HepG2 (cell line): ENCODE data around the gene PAQR7. TPM values are rescaled to one million over a fixed set of nuclear protein-coding genes. Genes with fewer than 3 reads are reported as not detected.

Experiments used
- BORCS8-MEF2B ChIP-seq: sonication (generic); formaldehyde crosslinking; IDR thresholded peaks from 2 replicates; pipeline ENCODE4 v1.8.0; 2022; ENCODE audit warnings: mild to moderate bottlenecking, missing genetic modification reagents
- RBM22 ChIP-seq: fragments of 200-400 bp; formaldehyde crosslinking; optimal IDR thresholded peaks from 2 replicates; pipeline ENCODE3; 2017; ENCODE audit warnings: mild to moderate bottlenecking, low read length, moderate library complexity
- RXRB ChIP-seq: IDR thresholded peaks from 2 replicates; pipeline ENCODE4 v1.6.1; 2016; ENCODE audit warnings: borderline replicate concordance, missing genetic modification reagents, missing compliant biosample characterization
- TAF1 ChIP-seq: sonication (generic); formaldehyde crosslinking; IDR thresholded peaks from 2 replicates; pipeline ENCODE4 v1.4.0; 2020; ENCODE audit warnings: missing genetic modification reagents
- TEAD3 ChIP-seq: optimal IDR thresholded peaks from 2 replicates; pipeline ENCODE3; 2016; ENCODE audit warnings: borderline replicate concordance
- ZNF225 ChIP-seq: sonication (generic); formaldehyde crosslinking; IDR thresholded peaks from 2 replicates; pipeline ENCODE4 v1.4.0; 2020; ENCODE audit warnings: mild to moderate bottlenecking, missing genetic modification reagents
- ZNF496 ChIP-seq: sonication (generic); formaldehyde crosslinking; IDR thresholded peaks from 2 replicates; pipeline ENCODE4 v1.8.1; 2023; ENCODE audit warnings: mild to moderate bottlenecking, moderate library complexity, missing genetic modification reagents; ENCODE audit not compliant: insufficient replicate concordance
- ZNF552 ChIP-seq: sonication (generic); formaldehyde crosslinking; IDR thresholded peaks from 2 replicates; pipeline ENCODE4 v1.9.0; 2022; ENCODE audit warnings: missing genetic modification reagents, mild to moderate bottlenecking, borderline replicate concordance
- ZNF879 ChIP-seq: sonication (generic); formaldehyde crosslinking; IDR thresholded peaks from 2 replicates; pipeline ENCODE4 v1.8.1; 2023; ENCODE audit warnings: missing genetic modification reagents
- ZSCAN12 ChIP-seq: sonication (generic); formaldehyde crosslinking; IDR thresholded peaks from 2 replicates; pipeline ENCODE4 v1.9.0; 2021; ENCODE audit warnings: mild to moderate bottlenecking, missing genetic modification reagents
- polyA plus RNA-seq, 8 experiments: library from polyadenylated mRNA; depleted of rRNA in 3 of 8; stranded (reverse) in 7 of 8; unstranded in 1 of 8; fragments of >200 nt; fragmentation: Illumina TruSeq in 4 of 8; extraction: Trizol in 4 of 8; gene quantifications; 2 replicates each; pipeline versions ENCODE4 v1.2.1 to v1.2.3, GENCODE V29; 2011 to 2016; ENCODE audit warnings: low read depth in 4 of 8, missing spikeins in 1 of 8, mixed read lengths in 1 of 8; ENCODE audit not compliant: insufficient read depth in 1 of 8
- total RNA-seq, 5 experiments: library from RNA; depleted of rRNA; stranded (reverse); fragments of >200 nt; fragmentation: Illumina TruSeq; extraction: Trizol; gene quantifications; 2 replicates each; pipeline ENCODE4 v1.2.3, GENCODE V29; 2016; ENCODE audit warnings: low read depth in 1 of 5
- TF ChIP-seq, protein P1 (sequence below): sonication (generic); formaldehyde crosslinking; IDR thresholded peaks from 2 replicates; pipeline ENCODE4 v1.4.0; 2020; ENCODE audit warnings: mild to moderate bottlenecking, missing genetic modification reagents
- TF ChIP-seq, protein P2 (sequence below): sonication (generic); formaldehyde crosslinking; IDR thresholded peaks from 2 replicates; pipeline ENCODE4 v1.5.0; 2020; ENCODE audit warnings: missing genetic modification reagents, mild to moderate bottlenecking, borderline replicate concordance
- TF ChIP-seq, protein P3 (sequence below): sonication (generic); formaldehyde crosslinking; IDR thresholded peaks from 2 replicates; pipeline ENCODE4 v1.4.0; 2020; ENCODE audit warnings: low read depth, mild to moderate bottlenecking, missing genetic modification reagents
- TF ChIP-seq, protein P4 (sequence below): sonication (generic); formaldehyde crosslinking; IDR thresholded peaks from 2 replicates; pipeline ENCODE4 v1.4.0; 2020; ENCODE audit warnings: missing genetic modification reagents; ENCODE audit errors: not compliant biosample characterization
- TF ChIP-seq, protein P5 (sequence below): sonication (generic); formaldehyde crosslinking; IDR thresholded peaks from 2 replicates; pipeline ENCODE4 v1.5.0; 2020; ENCODE audit warnings: mild to moderate bottlenecking, missing genetic modification reagents

PAQR7 gene
- total and polyA plus RNA-seq, 2 of the 13 experiments (the other 11 are each of a cell fraction or from before 2014, with no cell fraction given), result 13.2 to 16.6 TPM

DNA sequence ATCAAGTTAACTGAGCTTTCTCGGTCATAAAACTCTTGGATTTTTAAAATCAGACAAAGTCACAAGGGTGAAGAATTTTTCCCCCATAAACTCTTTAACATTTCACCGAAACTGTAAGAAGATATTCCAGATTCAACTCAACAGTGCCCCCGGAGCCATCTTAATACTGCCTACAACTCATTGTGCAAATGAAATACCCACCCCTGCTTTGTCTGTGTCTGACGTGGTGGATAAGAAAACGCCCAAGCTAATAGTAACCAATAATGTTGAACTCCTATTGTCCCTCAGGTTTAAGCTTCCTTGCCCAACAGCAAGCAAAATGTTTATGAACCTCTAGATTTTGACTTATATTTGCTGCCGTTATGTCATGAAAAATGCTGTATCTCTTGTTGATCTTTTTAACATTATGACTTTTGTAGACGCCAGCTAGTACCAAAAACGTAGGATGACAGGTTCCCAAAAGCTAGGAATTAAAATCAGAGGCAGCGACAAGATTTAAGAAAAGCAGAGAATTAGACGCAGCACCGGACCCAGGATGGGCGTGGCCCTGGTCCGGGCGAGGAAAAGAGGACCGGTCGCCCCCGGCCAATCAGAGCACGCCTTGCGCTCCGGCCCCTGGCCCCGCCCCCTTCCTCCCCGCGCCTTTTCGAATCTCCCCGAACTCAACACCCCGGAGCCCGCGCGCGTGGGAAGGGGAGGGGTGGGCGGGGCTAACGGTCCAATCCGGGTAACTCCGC is 29.6 kb upstream of the PAQR7 start (continued):
- TF ChIP-seq, protein P1, sequence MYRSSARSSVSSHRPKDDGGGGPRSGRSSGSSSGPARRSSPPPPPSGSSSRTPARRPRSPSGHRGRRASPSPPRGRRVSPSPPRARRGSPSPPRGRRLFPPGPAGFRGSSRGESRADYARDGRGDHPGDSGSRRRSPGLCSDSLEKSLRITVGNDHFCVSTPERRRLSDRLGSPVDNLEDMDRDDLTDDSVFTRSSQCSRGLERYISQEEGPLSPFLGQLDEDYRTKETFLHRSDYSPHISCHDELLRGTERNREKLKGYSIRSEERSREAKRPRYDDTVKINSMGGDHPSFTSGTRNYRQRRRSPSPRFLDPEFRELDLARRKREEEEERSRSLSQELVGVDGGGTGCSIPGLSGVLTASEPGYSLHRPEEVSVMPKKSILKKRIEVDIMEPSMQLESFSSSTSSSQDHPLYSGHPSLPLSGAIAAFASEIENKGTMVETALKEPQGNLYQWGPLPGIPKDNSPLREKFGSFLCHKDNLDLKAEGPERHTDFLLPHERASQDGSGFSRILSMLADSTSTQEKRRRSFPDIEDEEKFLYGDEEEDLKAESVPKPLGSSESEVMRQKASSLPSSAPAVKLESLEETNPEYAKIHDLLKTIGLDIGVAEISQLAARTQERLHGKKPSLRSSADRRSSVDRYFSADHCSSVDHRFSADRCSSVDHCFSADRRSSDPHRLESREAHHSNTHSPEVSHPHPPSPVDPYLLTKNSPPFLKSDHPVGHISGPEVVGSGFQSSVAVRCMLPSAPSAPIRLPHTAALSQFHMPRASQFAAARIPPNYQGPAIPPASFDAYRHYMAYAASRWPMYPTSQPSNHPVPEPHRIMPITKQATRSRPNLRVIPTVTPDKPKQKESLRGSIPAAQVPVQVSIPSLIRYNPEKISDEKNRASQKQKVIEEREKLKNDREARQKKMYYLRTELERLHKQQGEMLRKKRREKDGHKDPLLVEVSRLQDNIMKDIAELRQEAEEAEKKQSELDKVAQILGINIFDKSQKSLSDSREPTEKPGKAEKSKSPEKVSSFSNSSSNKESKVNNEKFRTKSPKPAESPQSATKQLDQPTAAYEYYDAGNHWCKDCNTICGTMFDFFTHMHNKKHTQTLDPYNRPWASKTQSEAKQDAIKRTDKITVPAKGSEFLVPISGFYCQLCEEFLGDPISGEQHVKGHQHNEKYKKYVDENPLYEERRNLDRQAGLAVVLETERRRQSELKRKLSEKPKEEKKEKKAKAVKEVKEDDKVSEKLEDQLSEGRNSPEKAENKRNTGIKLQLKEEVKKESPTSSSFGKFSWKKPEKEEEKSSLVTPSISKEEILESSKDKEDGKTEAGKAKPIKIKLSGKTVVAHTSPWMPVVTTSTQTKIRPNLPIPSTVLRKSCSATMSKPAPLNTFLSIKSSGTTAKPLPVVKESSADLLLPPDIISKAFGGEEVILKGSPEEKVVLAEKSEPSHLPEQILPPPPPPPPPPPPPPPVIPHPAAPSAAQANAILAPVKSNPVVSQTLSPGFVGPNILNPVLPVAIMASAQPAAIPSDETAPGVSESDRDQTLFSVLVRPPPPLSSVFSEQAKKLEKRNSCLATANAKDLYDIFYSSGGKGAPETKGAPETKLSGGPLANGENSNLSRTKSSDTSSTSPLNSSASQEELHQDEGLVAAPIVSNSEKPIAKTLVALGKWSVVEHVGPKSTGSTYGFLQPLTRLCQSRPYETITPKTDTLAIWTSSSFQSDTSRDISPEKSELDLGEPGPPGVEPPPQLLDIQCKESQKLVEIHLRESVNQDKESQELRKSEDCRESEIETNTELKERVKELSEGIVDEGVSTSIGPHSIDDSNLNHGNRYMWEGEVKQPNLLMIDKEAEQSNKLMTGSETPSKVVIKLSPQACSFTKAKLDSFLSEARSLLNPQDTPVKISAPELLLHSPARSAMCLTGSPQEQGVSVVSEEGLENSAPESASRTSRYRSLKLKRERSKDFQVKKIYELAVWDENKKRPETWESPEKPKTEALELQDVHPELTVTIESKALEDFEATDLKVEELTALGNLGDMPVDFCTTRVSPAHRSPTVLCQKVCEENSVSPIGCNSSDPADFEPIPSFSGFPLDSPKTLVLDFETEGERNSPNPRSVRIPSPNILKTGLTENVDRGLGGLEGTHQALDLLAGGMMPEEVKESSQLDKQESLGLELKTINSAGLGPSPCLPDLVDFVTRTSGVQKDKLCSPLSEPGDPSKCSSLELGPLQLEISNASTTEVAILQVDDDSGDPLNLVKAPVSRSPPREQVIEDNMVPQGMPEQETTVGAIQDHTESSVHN (CRISPR knock-in tag), result no peak
- TF ChIP-seq ZNF496 (CRISPR knock-in tag) (no peak), RXRB (CRISPR knock-in tag) (no peak), ZSCAN12 (no peak), TAF1 (CRISPR knock-in tag) (no peak), BORCS8-MEF2B (no peak), RBM22 (no peak), TEAD3 (no peak), ZNF225 (CRISPR knock-in tag) (no peak), ZNF879 (CRISPR knock-in tag) (no peak), ZNF552 (CRISPR knock-in tag) (no peak)
- TF ChIP-seq, protein P2, sequence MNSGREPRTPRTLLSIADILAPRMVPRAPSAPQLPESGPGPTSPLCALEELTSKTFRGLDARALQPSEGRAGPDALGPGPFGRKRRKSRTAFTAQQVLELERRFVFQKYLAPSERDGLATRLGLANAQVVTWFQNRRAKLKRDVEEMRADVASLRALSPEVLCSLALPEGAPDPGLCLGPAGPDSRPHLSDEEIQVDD (CRISPR knock-in tag), result no peak
- TF ChIP-seq, protein P3, sequence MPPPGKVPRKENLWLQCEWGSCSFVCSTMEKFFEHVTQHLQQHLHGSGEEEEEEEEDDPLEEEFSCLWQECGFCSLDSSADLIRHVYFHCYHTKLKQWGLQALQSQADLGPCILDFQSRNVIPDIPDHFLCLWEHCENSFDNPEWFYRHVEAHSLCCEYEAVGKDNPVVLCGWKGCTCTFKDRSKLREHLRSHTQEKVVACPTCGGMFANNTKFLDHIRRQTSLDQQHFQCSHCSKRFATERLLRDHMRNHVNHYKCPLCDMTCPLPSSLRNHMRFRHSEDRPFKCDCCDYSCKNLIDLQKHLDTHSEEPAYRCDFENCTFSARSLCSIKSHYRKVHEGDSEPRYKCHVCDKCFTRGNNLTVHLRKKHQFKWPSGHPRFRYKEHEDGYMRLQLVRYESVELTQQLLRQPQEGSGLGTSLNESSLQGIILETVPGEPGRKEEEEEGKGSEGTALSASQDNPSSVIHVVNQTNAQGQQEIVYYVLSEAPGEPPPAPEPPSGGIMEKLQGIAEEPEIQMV (CRISPR knock-in tag), result no peak
- TF ChIP-seq, protein P4, sequence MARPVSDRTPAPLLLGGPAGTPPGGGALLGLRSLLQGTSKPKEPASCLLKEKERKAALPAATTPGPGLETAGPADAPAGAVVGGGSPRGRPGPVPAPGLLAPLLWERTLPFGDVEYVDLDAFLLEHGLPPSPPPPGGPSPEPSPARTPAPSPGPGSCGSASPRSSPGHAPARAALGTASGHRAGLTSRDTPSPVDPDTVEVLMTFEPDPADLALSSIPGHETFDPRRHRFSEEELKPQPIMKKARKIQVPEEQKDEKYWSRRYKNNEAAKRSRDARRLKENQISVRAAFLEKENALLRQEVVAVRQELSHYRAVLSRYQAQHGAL (CRISPR knock-in tag), result no peak
- TF ChIP-seq, protein P5, sequence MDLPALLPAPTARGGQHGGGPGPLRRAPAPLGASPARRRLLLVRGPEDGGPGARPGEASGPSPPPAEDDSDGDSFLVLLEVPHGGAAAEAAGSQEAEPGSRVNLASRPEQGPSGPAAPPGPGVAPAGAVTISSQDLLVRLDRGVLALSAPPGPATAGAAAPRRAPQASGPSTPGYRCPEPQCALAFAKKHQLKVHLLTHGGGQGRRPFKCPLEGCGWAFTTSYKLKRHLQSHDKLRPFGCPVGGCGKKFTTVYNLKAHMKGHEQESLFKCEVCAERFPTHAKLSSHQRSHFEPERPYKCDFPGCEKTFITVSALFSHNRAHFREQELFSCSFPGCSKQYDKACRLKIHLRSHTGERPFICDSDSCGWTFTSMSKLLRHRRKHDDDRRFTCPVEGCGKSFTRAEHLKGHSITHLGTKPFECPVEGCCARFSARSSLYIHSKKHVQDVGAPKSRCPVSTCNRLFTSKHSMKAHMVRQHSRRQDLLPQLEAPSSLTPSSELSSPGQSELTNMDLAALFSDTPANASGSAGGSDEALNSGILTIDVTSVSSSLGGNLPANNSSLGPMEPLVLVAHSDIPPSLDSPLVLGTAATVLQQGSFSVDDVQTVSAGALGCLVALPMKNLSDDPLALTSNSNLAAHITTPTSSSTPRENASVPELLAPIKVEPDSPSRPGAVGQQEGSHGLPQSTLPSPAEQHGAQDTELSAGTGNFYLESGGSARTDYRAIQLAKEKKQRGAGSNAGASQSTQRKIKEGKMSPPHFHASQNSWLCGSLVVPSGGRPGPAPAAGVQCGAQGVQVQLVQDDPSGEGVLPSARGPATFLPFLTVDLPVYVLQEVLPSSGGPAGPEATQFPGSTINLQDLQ (CRISPR knock-in tag), result no peak
